Islet precursor cell (in vitro differentiated cells): ENCODE measurements around the gene NAP1L4.
"Not testable (repeated sequence)": the region's sequence is repeated elsewhere in the genome, so short reads cannot be mapped to it uniquely, and the experiment has no call there.

Experiments
- DNase-seq: peaks from one replicate; pipeline ENCODE4 v3.0.0-alpha.2; 2018

NAP1L4 gene

DNA sequence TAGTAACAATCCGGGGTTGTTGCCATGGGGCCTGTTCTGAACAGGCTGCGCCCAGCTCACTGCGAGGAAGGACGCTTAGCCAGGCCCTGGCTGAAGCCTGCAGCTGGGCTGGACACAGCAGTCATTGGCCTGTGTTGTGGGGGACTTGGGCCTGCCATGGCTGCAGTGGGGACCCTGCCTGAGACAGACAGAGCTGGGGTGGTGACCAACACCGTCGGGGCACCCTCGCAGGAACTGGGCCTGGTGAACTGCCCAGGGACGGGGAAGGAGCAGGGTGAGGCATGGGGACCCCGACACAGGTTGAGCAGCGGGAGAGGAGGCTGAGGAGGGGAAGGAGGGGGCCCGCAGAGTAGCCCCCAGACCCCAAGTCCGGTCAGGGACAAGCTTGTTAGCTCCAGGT lies 71.8 kb downstream of the NAP1L4 start:
- DNase-seq = no peak

DNA sequence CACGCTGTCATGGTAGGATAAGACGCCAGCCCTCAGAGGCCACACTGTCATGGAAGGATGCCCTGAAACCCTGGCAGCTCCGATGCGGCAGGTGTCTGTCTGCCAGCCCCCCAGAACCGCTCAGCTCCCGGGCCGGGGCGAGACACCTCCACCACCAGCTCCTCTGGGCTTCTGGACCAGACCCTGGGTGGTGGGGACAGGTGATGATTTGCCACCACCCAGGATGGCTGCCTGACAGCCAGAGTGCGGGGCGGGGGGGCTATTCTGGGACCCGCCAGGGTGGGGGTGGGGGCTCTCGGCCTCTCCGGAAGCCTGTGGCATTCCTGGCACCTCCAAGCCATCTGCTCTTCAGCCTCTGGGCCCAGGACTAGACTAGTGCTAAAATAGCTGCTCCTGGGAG lies 72.3 kb downstream of the NAP1L4 start:
- no peak for DNase-seq

DNA sequence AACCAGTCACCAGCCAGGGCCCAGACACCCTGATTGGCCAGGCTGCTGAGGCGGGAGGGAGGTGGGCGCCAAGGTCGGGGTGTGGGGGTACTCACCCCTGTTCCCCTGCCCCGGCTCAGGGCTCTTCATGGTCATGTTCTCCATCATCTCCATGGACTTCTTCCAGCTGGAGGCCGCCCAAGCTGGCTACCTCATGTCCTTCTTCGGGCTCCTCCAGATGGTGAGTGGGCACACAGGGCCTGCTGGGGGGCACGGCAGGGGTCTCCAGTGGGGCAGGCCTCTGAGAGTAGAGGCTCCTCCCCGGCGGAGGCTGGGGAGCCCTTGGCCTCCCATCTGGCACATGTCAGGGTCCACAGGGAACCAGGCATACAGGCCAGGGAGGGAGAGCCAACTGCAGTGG lies 72.9 kb downstream of the NAP1L4 start:
- DNase-seq = no peak

DNA sequence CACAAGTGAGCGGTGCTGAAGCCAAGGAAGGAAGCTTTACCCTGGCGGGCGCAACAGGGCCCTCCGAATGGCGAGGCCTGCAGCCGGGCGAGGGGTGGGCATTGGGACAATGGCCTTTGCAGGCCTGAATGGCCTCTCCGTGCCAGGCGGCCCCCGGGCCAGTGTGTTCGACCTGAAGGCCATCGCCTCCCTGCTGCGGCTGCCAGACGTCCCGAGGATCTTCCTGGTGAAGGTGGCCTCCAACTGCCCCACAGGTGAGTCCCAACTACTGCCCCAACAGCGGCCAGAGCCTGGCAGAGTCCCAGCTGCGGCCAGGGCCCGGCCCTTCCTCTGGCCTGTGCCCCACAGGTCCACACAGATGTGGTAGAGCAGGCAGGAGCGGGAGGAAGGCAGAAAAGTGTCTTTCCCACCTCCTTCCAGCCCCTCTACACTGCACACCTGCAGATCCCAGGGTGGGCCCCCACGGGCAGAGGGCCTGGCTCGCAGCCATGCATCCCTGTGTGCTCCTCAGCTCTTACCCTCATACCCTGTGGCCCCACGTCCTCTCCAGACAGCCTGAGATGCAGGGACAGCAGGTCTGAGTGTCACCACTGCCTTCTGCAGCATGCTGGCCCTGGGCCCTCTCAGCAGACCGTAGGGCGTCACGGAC lies 74.2 kb downstream of the NAP1L4 start:
- no peak for DNase-seq

DNA sequence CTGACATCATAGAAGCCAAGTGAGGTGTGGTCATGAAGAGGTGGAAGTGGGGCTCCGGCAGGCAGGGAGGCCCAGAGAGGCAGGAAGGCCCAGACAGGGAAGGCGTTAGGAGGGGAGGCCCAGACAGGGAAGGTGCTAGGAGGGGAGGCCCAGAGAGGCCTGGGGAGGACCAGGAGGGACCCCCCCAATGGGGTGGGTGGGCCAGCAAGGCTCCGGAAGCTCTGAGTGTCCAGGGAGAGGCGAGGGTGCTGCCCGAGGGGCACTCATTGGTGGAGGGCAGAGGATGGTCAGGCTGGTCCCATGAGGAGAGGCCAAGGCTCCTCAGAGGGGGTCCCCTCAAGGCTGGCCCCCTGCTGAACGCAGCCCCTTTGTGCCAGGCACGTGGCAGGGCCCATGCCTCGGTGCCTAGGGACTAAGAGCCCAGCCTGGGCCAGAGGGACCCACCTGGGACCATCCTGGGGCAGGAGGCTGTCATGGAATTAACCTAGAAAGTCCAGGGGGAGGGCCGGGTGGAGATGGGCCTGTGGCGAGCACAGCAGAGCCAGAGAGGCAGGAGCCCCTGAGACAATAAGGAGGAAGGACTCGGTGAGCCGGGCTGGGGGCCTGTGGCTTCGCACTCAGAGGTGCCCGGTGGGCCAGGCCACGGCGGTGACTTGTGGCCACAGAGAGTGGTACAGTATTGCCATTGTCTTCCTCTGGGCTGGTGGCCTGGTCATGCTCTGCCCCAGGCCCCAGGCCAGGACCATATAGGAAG lies 75.1 kb downstream of the NAP1L4 start:
- DNase-seq = no peak

DNA sequence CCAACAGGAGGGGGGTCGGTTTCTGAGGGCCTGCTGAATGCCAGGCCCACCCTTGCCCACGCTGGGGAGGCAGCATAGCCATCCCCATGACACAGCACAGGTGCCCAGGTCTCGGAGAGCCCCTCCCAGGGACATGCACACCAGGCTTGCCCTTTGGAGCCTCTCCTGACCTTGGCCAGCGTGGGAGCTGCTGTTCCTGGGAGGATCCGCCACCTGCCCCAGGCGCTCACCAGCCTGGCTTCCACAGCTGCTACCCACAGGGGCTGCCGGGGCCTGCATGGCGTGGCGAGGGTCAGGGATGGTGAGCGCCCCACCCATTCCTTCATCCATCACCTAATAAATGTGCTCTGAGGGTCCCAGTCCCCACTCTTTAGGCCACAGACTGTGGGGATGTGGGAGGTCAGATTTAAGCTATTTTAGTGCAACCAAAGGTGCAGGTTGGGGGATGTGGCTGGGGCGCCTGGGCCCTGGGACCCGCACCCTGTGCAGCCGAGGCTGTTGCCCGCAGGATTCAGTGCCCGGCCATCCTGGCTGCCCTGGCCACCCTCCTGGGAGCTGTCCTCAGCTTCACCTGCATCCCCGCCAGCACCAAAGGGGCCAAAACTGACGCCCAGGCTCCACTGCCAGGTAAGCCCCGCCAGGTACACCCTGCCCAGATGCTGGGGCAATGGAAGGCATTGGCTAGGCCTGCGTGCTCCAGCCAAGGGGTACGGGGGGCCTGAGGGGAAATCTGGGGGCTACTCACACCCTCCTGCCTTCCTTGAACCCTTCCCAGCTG lies 75.8 kb downstream of the NAP1L4 start:
- DNase-seq = no peak

DNA sequence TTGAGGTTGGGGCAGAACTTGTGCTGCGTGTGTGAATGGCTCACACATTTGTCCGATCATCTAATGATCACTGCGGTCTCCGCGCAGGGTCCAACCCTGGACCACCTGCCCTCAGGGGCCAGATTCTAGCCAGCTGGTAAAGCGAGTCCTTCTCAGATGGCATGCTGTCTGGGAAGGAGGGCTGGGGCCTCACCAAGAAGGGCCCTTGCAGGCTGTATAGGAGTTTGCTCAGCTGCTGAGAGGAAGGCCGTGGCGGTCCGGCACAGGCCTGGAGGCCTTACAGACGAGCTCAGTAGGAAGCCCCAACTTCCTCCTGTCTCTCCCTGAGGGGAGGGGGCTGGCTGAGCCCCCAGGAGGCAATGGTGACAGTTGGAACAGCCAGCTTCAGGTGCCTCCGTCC lies 76.7 kb downstream of the NAP1L4 start:
- DNase-seq = no peak

DNA sequence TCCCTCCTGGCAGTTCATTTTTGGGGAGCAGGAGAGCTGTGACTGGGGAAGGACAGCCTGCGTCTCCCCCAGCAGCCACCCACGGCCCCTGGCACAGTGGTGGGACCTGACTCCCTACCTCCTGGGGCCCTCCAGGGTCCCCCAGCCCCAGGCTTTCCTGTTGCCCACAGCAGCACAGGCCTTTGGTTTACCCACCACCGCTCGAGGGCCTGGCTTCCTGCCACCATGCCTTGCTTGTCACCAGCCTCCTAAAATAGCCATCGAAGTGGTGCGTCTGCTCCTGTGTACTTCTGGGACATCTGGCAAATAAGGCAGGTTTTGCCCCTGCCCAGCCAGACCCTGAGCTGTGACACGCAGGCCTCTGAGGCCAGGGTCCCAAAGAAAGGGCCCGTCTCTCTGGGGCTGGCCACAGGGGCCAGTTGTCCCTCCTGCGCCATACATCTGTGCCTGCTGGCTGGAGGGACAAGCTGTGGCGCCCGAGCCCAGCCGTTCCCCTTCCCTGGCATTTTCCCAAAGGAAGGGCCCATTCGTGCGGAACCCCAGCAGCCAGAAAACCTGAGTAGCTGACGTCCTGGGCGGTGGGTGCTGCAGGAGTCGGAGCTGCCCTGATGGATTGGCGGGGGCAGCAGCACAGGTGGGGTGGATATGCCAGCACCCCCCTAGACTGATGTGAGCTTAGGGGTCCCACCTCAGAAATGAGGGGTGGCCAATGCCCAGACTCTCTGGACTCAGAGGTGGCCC lies 77.5 kb downstream of the NAP1L4 start:
- DNase-seq = no peak

DNA sequence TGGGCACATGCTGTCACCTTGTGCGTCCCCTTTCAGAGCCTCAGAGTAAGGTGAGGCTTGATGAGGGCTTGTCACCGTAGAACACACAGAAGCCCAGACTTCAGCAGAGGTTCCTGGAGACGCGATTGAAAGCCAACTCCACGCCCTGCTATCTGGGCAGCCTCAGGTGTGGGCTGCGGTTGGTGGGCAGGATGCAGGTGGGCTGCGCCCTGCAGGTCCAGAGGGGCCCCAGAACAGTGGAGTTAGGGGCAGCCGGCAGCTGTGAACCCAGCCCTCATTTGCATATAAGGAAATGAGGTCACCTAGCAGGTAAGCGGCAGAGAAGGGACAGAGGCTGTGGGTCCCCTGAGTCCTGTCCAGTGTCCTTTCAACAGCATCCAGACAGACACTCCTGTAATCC lies 78.4 kb downstream of the NAP1L4 start:
- no peak for DNase-seq

DNA sequence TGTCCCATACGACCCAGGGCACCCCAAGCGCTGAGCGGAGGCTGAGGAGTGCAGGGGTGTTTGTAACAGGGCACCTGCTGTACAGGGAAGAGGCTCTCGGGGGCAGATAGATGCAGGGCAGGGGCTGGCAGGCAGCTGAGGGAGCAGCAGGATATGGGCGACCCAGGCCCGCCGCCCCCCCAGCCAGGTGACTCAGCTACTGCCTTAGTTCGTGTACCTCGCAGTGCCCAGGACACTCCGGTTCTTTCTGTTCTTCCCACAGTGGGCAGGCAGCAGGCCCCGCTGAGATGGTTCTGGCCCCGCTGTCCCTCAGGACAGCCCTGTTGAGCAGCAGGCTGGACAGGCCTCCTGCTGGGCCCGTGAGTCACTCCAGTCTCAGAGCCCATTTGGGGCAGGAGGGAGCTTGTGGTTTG lies 79.1 kb downstream of the NAP1L4 start:
- peak; percentile 86 for DNase-seq

DNA sequence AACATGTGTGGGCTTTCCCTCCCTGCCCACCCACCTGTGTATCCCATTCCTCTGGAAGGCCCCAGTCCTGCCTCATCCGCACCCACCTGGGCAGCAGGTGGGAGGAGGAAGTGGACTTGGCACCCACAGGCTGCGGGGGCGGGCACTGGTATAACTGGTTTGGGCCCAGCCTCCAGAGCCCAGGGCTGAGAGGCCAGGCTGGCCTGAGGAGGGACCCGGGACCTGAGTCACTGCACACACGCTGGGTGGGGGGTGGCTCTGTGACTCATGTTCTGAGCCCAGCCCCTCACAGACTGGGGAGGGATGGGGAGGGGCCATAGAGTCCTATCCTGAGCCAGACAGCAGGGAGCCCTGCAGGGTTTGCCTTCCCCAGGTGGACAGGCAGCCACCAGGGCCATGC lies 79.6 kb downstream of the NAP1L4 start:
- peak; percentile 98 for DNase-seq

DNA sequence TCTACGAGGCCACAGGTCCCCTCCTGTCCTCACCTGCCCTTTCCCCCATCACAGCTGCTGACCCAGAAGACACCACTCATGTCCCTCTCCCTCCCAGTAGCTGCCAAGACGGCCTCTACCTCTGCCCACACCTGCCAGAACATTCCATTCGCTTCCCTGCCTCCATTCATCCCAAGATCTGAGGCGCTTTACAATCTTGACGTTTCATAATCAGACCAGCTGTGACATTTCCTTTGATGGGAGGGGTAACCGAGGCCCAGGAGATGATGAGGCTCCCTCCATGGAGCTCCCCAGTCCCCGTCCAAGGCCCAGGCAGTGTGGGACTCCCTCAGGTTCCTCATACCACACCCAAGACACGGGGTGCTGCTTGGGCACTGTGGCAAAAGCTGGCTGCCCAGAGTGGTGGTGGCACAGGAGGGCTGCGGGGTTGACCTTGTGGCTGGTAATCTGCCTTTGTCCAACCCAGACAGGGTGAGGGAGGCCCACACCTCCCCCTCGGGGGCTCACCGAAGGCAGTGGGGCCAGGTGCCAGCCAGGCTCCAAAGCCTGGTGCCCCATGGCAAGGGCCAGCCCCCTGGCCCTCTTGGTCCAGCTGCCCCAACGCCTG lies 80.2 kb downstream of the NAP1L4 start:
- DNase-seq = no peak

DNA sequence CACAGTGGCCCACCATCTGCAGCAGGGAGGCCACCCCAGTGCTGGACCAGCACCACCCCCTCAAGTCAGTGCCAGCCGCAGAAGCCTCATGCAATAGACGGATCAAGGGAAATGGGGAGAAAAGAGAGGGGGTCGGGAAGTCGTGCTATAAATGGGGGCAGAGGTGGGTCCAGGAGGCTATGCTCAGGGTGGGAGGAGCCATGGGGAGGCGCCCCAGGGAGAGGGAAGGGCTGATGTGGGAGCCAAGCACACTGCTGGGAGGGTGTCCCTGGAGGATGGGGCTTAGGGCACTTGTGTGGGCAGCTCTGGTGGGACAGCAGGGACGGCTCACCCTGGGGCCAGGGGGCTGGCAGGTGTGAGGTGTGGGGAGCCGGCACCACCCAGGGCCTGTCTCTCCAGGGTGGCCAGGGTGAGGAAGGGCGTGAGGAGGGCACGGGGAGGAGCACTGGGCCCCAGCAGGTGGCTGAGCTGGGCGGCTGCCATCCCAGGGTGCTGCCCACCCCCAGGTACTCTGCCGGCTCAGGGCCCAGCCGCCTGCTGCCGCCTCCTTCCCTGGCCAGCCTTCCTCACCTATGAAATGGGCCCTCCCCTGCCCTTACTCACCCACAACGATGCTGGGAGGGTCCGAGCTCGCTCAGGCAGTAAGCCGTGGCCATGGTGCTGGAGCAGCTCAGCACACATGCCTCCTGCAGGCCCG lies 80.9 kb downstream of the NAP1L4 start:
- no peak for DNase-seq

DNA sequence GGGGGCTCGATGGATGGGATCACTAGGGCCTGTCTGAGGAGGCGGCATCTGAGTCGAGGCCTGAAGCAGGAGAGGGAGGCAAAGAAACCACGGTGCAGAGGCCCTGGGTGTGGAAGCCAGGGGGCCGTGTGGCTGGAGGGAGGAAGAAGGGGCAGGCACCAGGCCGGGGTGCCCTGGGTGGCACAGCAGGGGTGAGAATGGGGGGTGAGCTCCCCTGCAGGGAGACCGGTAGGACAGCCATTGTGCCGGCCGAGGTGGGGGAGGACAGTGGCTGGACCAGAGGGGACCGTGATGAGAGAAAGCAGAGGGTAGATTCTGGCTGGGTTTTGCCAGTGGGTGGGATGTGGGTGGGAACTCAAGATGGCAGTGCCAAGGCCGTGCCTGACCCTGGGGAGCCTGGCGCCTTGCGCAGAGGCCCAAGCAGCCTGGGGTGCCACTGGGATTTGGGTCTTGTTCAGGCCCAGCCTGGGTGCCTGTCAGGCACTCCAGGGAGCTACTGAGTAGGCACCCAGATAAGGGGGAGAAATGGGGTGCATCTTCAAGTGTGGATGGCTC lies 81.7 kb downstream of the NAP1L4 start:
- no peak for DNase-seq

DNA sequence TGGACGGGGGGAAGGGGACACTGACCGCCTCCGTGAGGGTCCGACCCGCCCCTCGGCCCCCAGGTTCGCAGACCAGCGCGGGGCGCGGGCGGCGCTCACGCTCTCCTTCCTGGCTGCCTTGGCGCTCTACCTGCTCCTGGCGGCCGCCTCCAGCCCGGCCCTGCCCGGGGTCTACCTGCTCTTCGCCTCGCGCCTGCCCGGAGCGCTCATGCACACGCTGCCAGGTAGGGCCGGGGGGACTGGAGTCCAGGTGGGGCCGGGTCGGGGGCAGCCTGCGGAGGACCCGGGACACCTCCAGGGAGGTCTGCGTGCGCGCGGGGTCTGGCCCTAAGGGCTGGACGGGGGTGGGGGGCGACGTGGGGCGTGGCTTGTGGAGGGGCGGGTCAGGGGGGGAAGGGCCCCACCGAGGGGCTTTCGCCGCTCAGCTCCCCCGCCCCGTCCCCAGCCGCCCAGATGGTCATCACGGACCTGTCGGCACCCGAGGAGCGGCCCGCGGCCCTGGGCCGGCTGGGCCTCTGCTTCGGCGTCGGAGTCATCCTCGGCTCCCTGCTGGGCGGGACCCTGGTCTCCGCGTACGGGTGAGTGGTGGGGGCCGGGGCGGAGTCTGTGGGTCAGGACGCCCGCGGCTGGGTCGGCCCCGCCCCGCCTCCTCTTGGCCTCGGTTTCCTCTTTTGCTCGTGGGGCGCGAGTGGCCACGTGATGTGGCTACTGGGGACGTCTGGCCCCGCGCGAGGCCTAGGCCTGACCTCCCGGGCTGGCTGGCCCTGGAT lies 82.8 kb downstream of the NAP1L4 start:
- no peak for DNase-seq

DNA sequence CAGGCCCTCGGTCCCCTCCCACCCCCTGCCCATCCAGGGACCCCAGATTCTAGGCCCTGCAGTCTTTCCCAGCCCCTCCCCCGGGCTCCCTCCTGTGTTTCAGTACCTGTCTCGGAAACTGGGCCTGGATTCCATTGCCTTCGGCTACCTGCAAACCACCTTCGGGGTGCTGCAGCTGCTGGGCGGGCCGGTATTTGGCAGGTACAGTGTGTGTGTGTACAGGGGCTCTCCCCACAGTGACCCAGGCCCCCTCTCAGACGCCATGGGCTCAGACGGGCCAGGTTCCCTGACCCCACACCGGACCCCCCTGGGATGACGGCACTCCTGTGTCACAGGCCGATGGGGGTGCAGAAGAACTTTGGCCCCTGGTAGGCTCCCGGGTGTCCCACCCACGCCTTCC lies 84.0 kb downstream of the NAP1L4 start:
- no peak for DNase-seq

DNA sequence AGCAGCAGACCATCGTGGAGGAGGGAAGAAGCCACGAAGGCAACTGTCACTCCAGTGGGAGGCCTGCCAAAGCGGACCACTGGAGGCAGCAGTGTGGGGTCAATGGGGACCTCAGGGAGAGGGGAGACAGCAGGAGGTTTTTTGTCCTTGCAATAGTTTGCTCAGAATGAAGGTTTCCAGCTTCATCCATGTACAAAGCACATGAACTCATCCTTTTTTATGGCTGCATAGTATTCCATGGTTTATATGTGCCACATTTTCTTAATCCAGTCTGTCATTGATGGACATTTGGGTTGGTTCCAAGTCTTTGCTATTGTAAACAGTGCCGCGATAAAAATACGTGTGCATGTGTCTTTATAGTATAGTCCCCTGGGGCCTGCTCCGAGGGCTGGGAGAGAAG lies 86.8 kb downstream of the NAP1L4 start:
- not testable (repeated sequence) for DNase-seq

DNA sequence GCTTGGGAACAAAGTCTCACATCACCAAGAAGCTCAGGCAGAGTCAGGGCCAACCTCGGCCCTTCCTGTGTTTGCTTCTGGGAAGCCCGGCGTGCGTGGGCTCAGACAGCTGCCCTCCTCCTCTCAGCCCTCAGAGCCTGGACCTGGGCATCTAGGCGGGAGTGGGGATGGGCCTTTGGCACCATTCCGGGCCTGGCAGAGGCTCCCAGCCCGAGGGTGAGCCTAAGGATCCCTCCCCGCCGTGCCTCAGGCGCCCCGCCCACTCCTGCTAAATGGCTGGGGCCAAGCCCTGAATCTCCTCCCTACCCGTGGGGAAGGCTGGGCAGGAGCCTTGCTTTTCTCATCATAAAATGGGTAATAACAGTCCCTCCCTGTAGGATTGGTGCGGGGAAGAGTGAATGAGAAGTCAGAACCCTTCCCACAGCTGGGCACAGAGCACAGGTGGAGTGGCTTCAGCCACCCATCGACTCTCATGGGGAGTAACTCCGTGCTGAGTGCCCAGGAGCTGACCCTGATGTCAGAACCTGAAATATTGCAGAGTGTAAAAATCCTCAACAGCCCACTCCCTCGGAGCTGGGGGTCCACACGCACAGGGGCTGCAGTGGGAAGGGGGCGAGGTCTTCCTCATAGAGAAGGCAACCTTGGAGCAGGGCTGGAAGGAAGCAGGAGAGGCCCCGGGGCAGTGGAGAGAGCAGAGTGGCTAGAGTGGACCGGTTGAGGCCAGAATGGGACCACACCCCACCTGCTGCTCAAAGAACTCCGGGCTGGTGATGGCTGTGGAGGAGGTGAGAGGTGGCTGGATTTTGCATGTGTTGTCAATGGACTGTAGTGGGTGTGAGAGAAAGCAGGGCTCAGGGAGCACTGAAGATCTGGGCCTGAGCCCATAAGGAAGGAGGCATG lies 87.7 kb downstream of the NAP1L4 start:
- no peak for DNase-seq

DNA sequence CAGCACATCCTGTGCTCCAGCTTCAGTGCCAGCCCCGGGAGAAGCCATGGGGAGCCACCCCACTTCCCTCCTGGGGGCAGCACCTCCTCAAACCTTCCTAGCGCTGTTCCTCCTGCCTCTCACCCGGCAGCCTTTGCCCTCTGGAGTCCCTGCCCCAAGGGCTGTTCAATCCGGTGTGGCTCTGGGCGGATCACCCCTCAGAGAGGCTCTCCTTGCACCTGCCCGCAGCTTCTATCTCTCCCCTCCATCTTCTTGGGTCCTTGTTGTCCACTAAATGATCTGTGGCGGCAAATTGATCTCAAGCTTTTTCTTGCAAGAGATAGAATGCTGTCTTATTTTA lies 88.5 kb downstream of the NAP1L4 start:
- no peak for DNase-seq
